ENCODE data around the gene BCL2L2. TPM values are rescaled to one million over a fixed set of nuclear protein-coding genes. Genes with fewer than 3 reads are reported as not detected.
"Not testable (repeated sequence)": the region's sequence is repeated elsewhere in the genome, so short reads cannot be mapped to it uniquely, and the experiment has no call there.

Gene BCL2L2
- total RNA-seq, 1 donor from 2014 or later: 22.5 TPM

GRCh38 chr14:23277189-23277588 is 29.4 kb upstream of the BCL2L2 start:
- DNase-seq (ENCODE audit: extremely low spot score, unreplicated experiment): no peak
- Mint-ChIP-seq H3K4me1 (ENCODE audit: unreplicated experiment) (no peaks in the 10 kb centered on the region), H3K27ac (no peak overlapping the region), H3K4me3 (no peak overlapping the region), H3K9me3 (peaks cover 4% of the 10 kb centered on the region), H3K27me3 (no peaks in the 10 kb centered on the region), H3K36me3 (peaks cover 20% of the 10 kb centered on the region)
- TF ChIP-seq CTCF (conservative IDR thresholded peaks at IDR 0.05): no peak

GRCh38 chr14:23277928-23278327 is 28.7 kb upstream of the BCL2L2 start:
- DNase-seq (ENCODE audit: extremely low spot score, unreplicated experiment); H3K27ac Mint-ChIP-seq; H3K9me3 Mint-ChIP-seq; H3K4me1 Mint-ChIP-seq (ENCODE audit: unreplicated experiment); H3K4me3 Mint-ChIP-seq; H3K27me3 Mint-ChIP-seq: not testable (repeated sequence)
- H3K36me3 Mint-ChIP-seq: peaks cover 20% of the 10 kb centered on the region

GRCh38 chr14:23281247-23281646 is 25.4 kb upstream of the BCL2L2 start:
- peaks cover 16% of the 10 kb centered on the region for H3K4me1 Mint-ChIP-seq (ENCODE audit: unreplicated experiment)
- H3K4me3 Mint-ChIP-seq: no peak overlapping the region
- peaks cover 5% of the 10 kb centered on the region for H3K36me3 Mint-ChIP-seq
- no peak for TF ChIP-seq CTCF (conservative IDR thresholded peaks at IDR 0.05)
- no peak for DNase-seq (ENCODE audit: extremely low spot score, unreplicated experiment)
- no peaks in the 10 kb centered on the region for H3K27me3 Mint-ChIP-seq
- H3K9me3 Mint-ChIP-seq: no peaks in the 10 kb centered on the region
- no peak overlapping the region for H3K27ac Mint-ChIP-seq

GRCh38 chr14:23284654-23285529 is 21.7 kb upstream of the BCL2L2 start:
- H3K9me3 Mint-ChIP-seq: no peaks in the 10 kb centered on the region
- DNase-seq (ENCODE audit: extremely low spot score, unreplicated experiment): no peak
- no peaks in the 10 kb centered on the region for H3K36me3 Mint-ChIP-seq
- TF ChIP-seq CTCF (conservative IDR thresholded peaks at IDR 0.05): no peak
- peaks cover 23% of the 10 kb centered on the region for H3K4me1 Mint-ChIP-seq (ENCODE audit: unreplicated experiment)
- H3K27ac Mint-ChIP-seq: peak overlapping the region; percentile 83
- H3K4me3 Mint-ChIP-seq: peak overlapping the region; percentile 97
- no peaks in the 10 kb centered on the region for H3K27me3 Mint-ChIP-seq

- H3K27me3 Mint-ChIP-seq: no peaks in the 10 kb centered on the region
- peak overlapping the region; percentile 97 for H3K4me3 Mint-ChIP-seq
- TF ChIP-seq CTCF (conservative IDR thresholded peaks at IDR 0.05): no peak
- H3K9me3 Mint-ChIP-seq: no peaks in the 10 kb centered on the region
- peak overlapping the region; percentile 83 for H3K27ac Mint-ChIP-seq
- DNase-seq (ENCODE audit: extremely low spot score, unreplicated experiment): no peak
- no peaks in the 10 kb centered on the region for H3K36me3 Mint-ChIP-seq
- H3K4me1 Mint-ChIP-seq (ENCODE audit: unreplicated experiment): peaks cover 23% of the 10 kb centered on the region
Observed at GRCh38 chr14:23285530-23286019, 21.1 kb upstream of the BCL2L2 start.

Measured in type B pancreatic cell (in vitro differentiated cells).